Astrocyte (in vitro differentiated cells and primary cell): Measurements from ENCODE around the gene NBPF9.
"Not testable (repeated sequence)": the region's sequence is repeated elsewhere in the genome, so short reads cannot be mapped to it uniquely, and the experiment has no call there.

Experiments used
- CTCF ChIP-seq: IDR thresholded peaks from 2 replicates; pipeline ENCODE4 v1.5.1; 2011; ENCODE audit warnings: low read depth, mild to moderate bottlenecking, inconsistent platforms, low read length, moderate library complexity; ENCODE audit not compliant: insufficient read depth
- EZH2 ChIP-seq: IDR thresholded peaks from 2 replicates; pipeline ENCODE4 v1.6.1; 2012; ENCODE audit warnings: mild to moderate bottlenecking, low read length, inconsistent platforms; ENCODE audit not compliant: insufficient read depth

DNA sequence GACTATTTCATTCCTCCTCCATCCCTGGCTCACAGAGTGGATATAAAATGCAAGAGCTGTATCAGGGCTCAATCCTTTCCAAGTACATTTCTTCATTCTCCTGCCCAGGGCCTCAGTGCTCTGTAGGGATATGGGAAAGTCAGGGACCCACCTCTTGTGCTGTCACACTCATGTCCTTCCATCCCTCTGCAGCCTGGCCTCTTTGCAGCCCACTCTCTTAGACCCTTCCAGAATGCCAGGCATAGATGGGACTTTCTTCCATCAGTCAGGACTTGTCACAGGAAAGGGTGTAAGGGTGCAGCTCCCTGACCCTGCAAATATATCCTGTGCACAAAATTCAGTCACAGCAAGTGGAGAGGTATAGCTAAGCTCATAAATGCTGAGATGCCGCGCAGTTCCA, 86.7 kb downstream of the NBPF9 start:
- TF ChIP-seq CTCF, EZH2: not testable (repeated sequence)
